Body of pancreas (tissue), 4 donors: ENCODE results near the gene ZSWIM1.
"Not testable (repeated sequence)": the region's sequence is repeated elsewhere in the genome, so short reads cannot be mapped to it uniquely, and the experiment has no call there.

Experiments used
- CTCF ChIP-seq, 7 experiments: fragments of 450-650 bp in 4 of 7; fragments of 200-600 bp in 3 of 7; sonication (generic) in 3 of 7; IDR thresholded peaks; one replicate each; pipeline ENCODE4 v1.5.1; 2016 to 2019; ENCODE audit warnings: antibody characterized with exemption in 7 of 7
- POLR2A ChIP-seq, 3 donors: fragments of 450-650 bp; IDR thresholded peaks; one replicate each; pipeline ENCODE4 v1.6.1; 2016; ENCODE audit warnings: antibody characterized with exemption in 3 of 3, mild to moderate bottlenecking in 2 of 3

- not testable (repeated sequence) for TF ChIP-seq CTCF, POLR2A (IDR thresholded peaks at IDR 0.05)
Observed at GRCh38 chr20:45931680-45932079, 50.7 kb downstream of the ZSWIM1 start.
